SK-N-SH (cell line): ENCODE measurements around the gene BAAT. TPM values are rescaled to one million over a fixed set of nuclear protein-coding genes. Genes with fewer than 3 reads are reported as not detected.

Experiments used
- CTCF ChIA-PET: fragments of 300-600, 350-600 bp; formaldehyde crosslinking; extraction: SDS; loops from one replicate; lab custom pipeline; 2021; lab: Yijun Ruan, JAX
- POLR2A ChIA-PET: fragments of 350-600 bp; sonication (Branson Sonifier 250); formaldehyde crosslinking; extraction: SDS; loops from one replicate; lab custom pipeline; 2020; ENCODE audit warnings: antibody characterized with exemption, inconsistent platforms; lab: Yijun Ruan, JAX
- DNase-seq: peaks from one replicate; pipeline ENCODE4 v3.0.0; 2012
- H2AFZ ChIP-seq: fragments of 200-600 bp; sonication (generic); 2 replicates; pipeline ENCODE4 v1.8.1; 2016; ENCODE audit warnings: antibody characterized with exemption, mild to moderate bottlenecking, low read depth
- H3F3A ChIP-seq: fragments of 200-600 bp; sonication (generic); replicated peaks from 2 replicates; pipeline ENCODE3; 2016; ENCODE audit warnings: antibody characterized with exemption, mild to moderate bottlenecking; ENCODE audit not compliant: insufficient read depth
- H3K27ac ChIP-seq, 2 experiments: fragments of 200-500 bp in 1 of 2; fragments of 200-600 bp in 1 of 2; sonication (Bioruptor generic) in 1 of 2; sonication (generic), shearing (Covaris generic) in 1 of 2; 2 replicates each; pipeline versions ENCODE4 v1.5.1 to v1.6.1; 2014 to 2016; ENCODE audit warnings: low read depth in 2 of 2, inconsistent platforms in 1 of 2, low read length in 1 of 2, mild to moderate bottlenecking in 1 of 2, mixed read lengths in 1 of 2
- H3K27me3 ChIP-seq: fragments of 200-600 bp; sonication (generic), shearing (Covaris generic); 2 replicates; pipeline ENCODE4 v1.6.1; 2016; ENCODE audit warnings: mixed run types; ENCODE audit not compliant: insufficient read depth
- H3K36me3 ChIP-seq, 2 experiments: fragments of 200-500 bp in 1 of 2; fragments of 200-600 bp in 1 of 2; sonication (Bioruptor generic) in 1 of 2; sonication (generic) in 1 of 2; replicated peaks in 1 of 2; 2 replicates each; pipeline versions ENCODE3 to v1.5.1; 2014 to 2016; ENCODE audit warnings: low read length in 1 of 2, mild to moderate bottlenecking in 1 of 2; ENCODE audit not compliant: insufficient read depth in 2 of 2, control insufficient read depth in 1 of 2
- H3K4me1 ChIP-seq, 2 experiments: fragments of 200-500 bp in 1 of 2; fragments of 200-600 bp in 1 of 2; sonication (Bioruptor generic) in 1 of 2; sonication (generic), shearing (Covaris generic) in 1 of 2; 2 replicates each; pipeline versions ENCODE4 v1.5.1 to v1.6.1; 2014 to 2016; ENCODE audit warnings: low read depth in 1 of 2, low read length in 1 of 2, mixed run types in 1 of 2; ENCODE audit not compliant: insufficient read depth in 2 of 2, control insufficient read depth in 1 of 2
- H3K4me2 ChIP-seq: fragments of 200-600 bp; sonication (generic), shearing (Covaris generic); 2 replicates; pipeline ENCODE4 v1.6.1; 2017; ENCODE audit warnings: mixed run types
- H3K4me3 ChIP-seq, 2 experiments: fragments of 200-500 bp in 1 of 2; fragments of 200-600 bp in 1 of 2; sonication (Bioruptor generic) in 1 of 2; sonication (generic), shearing (Covaris generic) in 1 of 2; 2 replicates each; pipeline versions ENCODE4 v1.5.1 to v1.8.1; 2014 to 2016; ENCODE audit warnings: low read depth in 2 of 2, inconsistent platforms in 1 of 2, low read length in 1 of 2, mild to moderate bottlenecking in 1 of 2, mixed read lengths in 1 of 2, moderate library complexity in 1 of 2
- H3K79me2 ChIP-seq: fragments of 200-600 bp; sonication (generic); 2 replicates; pipeline ENCODE4 v1.8.1; 2017; ENCODE audit warnings: mild to moderate bottlenecking; ENCODE audit not compliant: insufficient read depth
- H3K9ac ChIP-seq: fragments of 200-600 bp; sonication (generic); 2 replicates; pipeline ENCODE4 v1.6.1; 2017; ENCODE audit warnings: mixed run types
- H3K9me2 ChIP-seq: fragments of 200-600 bp; sonication (generic); 2 replicates; pipeline ENCODE4 v1.6.1; 2017; ENCODE audit warnings: mixed run types
- H3K9me3 ChIP-seq: fragments of 200-600 bp; sonication (generic); 2 replicates; pipeline ENCODE4 v1.6.1; 2017; ENCODE audit warnings: mixed run types, mild to moderate bottlenecking, moderate library complexity
- H4K20me1 ChIP-seq: fragments of 200-600 bp; sonication (generic); 2 replicates; pipeline ENCODE4 v1.6.1; 2017; ENCODE audit warnings: mild to moderate bottlenecking, mixed run types; ENCODE audit not compliant: insufficient read depth
- CHD2 ChIP-seq: fragments of 150-350 bp; IDR thresholded peaks from 2 replicates; pipeline ENCODE4 v1.6.1; 2018; ENCODE audit warnings: low read length; ENCODE audit not compliant: partially characterized antibody
- CTCF ChIP-seq: fragments of 200-600 bp; sonication (generic); IDR thresholded peaks from 2 replicates; pipeline ENCODE4 v1.6.1; 2017; ENCODE audit warnings: antibody characterized with exemption, mild to moderate bottlenecking, moderate library complexity
- EP300 ChIP-seq, 2 experiments: IDR thresholded peaks; 2 replicates each; pipeline versions ENCODE4 v1.4.0 to v1.6.1; 2012; ENCODE audit warnings: borderline replicate concordance in 1 of 2, low read depth in 1 of 2, low read length in 1 of 2
- FOXJ3 ChIP-seq: sonication (generic); formaldehyde crosslinking; IDR thresholded peaks from 2 replicates; pipeline ENCODE4 v1.5.1; 2020; ENCODE audit warnings: mild to moderate bottlenecking, missing genetic modification reagents
- IRF3 ChIP-seq: fragments of 150-350 bp; IDR thresholded peaks from 2 replicates; pipeline ENCODE4 v1.6.1; 2016; ENCODE audit warnings: mild to moderate bottlenecking, low read depth, low read length
- MAX ChIP-seq: IDR thresholded peaks from 2 replicates; pipeline ENCODE4 v1.4.0; 2012; ENCODE audit warnings: low read depth
- MEF2A ChIP-seq: IDR thresholded peaks from 2 replicates; pipeline ENCODE4 v1.4.0; 2012; ENCODE audit warnings: low read depth, borderline replicate concordance
- MXI1 ChIP-seq: IDR thresholded peaks from 2 replicates; pipeline ENCODE4 v1.6.1; 2012; ENCODE audit warnings: mild to moderate bottlenecking, low read depth, low read length, improper control_type of control experiment
- NFIC ChIP-seq: IDR thresholded peaks from 2 replicates; pipeline ENCODE4 v1.4.0; 2012; ENCODE audit warnings: borderline replicate concordance
- PBX3 ChIP-seq: IDR thresholded peaks from 2 replicates; pipeline ENCODE4; 2012
- POLR2AphosphoS5 ChIP-seq: IDR thresholded peaks from 2 replicates; pipeline ENCODE4 v1.6.1; 2012; ENCODE audit warnings: low read depth, low read length
- RAD21 ChIP-seq: IDR thresholded peaks from 2 replicates; pipeline ENCODE4 v1.6.1; 2012; ENCODE audit warnings: mild to moderate bottlenecking, low read length
- SMC3 ChIP-seq: IDR thresholded peaks from 2 replicates; pipeline ENCODE4 v1.6.1; 2012; ENCODE audit warnings: low read depth, low read length, improper control_type of control experiment
- TAF1 ChIP-seq: IDR thresholded peaks from 2 replicates; pipeline ENCODE4 v1.6.1; 2012; ENCODE audit warnings: low read depth, mild to moderate bottlenecking, low read length, moderate library complexity, borderline replicate concordance
- TCF12 ChIP-seq: IDR thresholded peaks from 2 replicates; pipeline ENCODE4 v1.4.0; 2012
- TEAD4 ChIP-seq: IDR thresholded peaks from 2 replicates; pipeline ENCODE4 v1.4.0; 2012; ENCODE audit warnings: mild to moderate bottlenecking, borderline replicate concordance; ENCODE audit not compliant: insufficient read depth
- USF1 ChIP-seq: IDR thresholded peaks from 2 replicates; pipeline ENCODE4 v1.4.0; 2012; ENCODE audit warnings: low read depth, borderline replicate concordance
- USF2 ChIP-seq: fragments of 150-350 bp; IDR thresholded peaks from 2 replicates; pipeline ENCODE4 v1.6.1; 2017; ENCODE audit warnings: antibody characterized with exemption, low read length, low read depth, borderline replicate concordance
- YY1 ChIP-seq: IDR thresholded peaks from 2 replicates; pipeline ENCODE4 v1.4.0; 2012; ENCODE audit warnings: low read depth, mild to moderate bottlenecking
- ZBTB33 ChIP-seq: IDR thresholded peaks from 2 replicates; pipeline ENCODE4 v1.4.0; 2012; ENCODE audit warnings: low read depth, borderline replicate concordance
- WGBS: methylation state at CpG from one replicate; pipeline ENCODE4 v1.1.6; 2017; ENCODE audit warnings: low lambda C conversion rate; 5-methylcytosine and 5-hydroxymethylcytosine counted together
- polyA plus RNA-seq, 3 experiments: library from polyadenylated mRNA; depleted of rRNA; stranded (reverse); fragments of >200 nt; gene quantifications; 2 replicates each; pipeline ENCODE4 v1.2.3, GENCODE V29; 2012

The BAAT gene
- polyA plus RNA-seq, 1 of the 3 experiments (the other 2 are of a cell fraction): 0.02 TPM

- no peaks in the 10 kb centered on the region for H3K36me3 ChIP-seq
- 54% methylated on average over 7 of the region's 8 CpGs for WGBS
- H3K27ac ChIP-seq: no peak overlapping the region
- H3K9ac ChIP-seq: no peak overlapping the region
- no peaks in the 10 kb centered on the region for H3K79me2 ChIP-seq
- H2AFZ ChIP-seq: no peak overlapping the region
- no peaks in the 10 kb centered on the region; the same call in 1 of the 2 replicates for H3K27me3 ChIP-seq
- H3F3A ChIP-seq: no peaks in the 10 kb centered on the region
- ChIA-PET CTCF (interaction anchor here (0.6 to 2.9 kb wide), 6 partner anchors 9 to 106 kb away, joined by 3 to 16 read pairs (median 4); partner anchors contain the start of gene RNF20), POLR2A (no interaction called here)
- no peaks in the 10 kb centered on the region for H3K4me1 ChIP-seq
- no peaks in the 10 kb centered on the region for H4K20me1 ChIP-seq
- TF ChIP-seq MAX (no peak), TEAD4 (no peak), FOXJ3 (no peak), PBX3 (no peak), YY1 (no peak), USF2 (no peak), IRF3 (no peak), CHD2 (no peak), POLR2AphosphoS5 (no peak), TCF12 (no peak), NFIC (no peak), SMC3 (no peak), USF1 (no peak), TAF1 (no peak)
- no peaks in the 10 kb centered on the region for H3K9me2 ChIP-seq
- no peak for DNase-seq
- H3K4me3 ChIP-seq: no peak overlapping the region
- H3K4me2 ChIP-seq: no peak overlapping the region
- no peaks in the 10 kb centered on the region for H3K9me3 ChIP-seq
Observed at GRCh38 chr9:101427358-101427757, 42.6 kb upstream of the BAAT start.

- Histone ChIP-seq H4K20me1 (no peaks in the 10 kb centered on the region), H3K4me3 (no peak overlapping the region), H3F3A (peaks cover 4% of the 10 kb centered on the region), H3K4me2 (no peak overlapping the region), H3K9me2 (no peaks in the 10 kb centered on the region), H3K4me1 (no peaks in the 10 kb centered on the region), H3K27ac (no peak overlapping the region), H3K79me2 (no peaks in the 10 kb centered on the region), H2AFZ (no peak overlapping the region), H3K9ac (no peak overlapping the region), H3K9me3 (no peaks in the 10 kb centered on the region), H3K36me3 (no peaks in the 10 kb centered on the region), H3K27me3 (no peaks in the 10 kb centered on the region)
- 45% methylated on average over 5 of the region's 5 CpGs for WGBS
- CTCF ChIA-PET: interaction anchor here (1.3 to 1.7 kb wide), 3 partner anchors 28 to 37 kb away, joined by 3 to 6 read pairs (median 6); no protein-coding TSS in a partner anchor
- DNase-seq: no peak
- POLR2A ChIA-PET: no interaction called here
- TF ChIP-seq CTCF (no peak), CHD2 (no peak), MXI1 (no peak), RAD21 (no peak), MAX (no peak), ZBTB33 (no peak), MEF2A (no peak), EP300 (IDR thresholded peaks at IDR 0.05; ENCODE audit: borderline replicate concordance in 1 of 2, low read depth in 1 of 2, low read length in 1 of 2) (no peak)
Observed at GRCh38 chr9:101421653-101422065, 36.9 kb upstream of the BAAT start.
